KBM-7 (cell line): ENCODE data around the gene LRWD1.

Experiments
- DNase-seq: peaks from one replicate; pipeline ENCODE4 v3.0.0-alpha.2; 2015
- in situ Hi-C: fragments of 300-500 bp; cut with MboI; formaldehyde crosslinking; loops from 2 replicates; pipeline ENCODE4 v1.14.3; 2020; ENCODE audit warnings: low sequenced_read_pairs, low pct_unique_long_range_greater_than_20kb, mixed read lengths

Gene LRWD1

DNA sequence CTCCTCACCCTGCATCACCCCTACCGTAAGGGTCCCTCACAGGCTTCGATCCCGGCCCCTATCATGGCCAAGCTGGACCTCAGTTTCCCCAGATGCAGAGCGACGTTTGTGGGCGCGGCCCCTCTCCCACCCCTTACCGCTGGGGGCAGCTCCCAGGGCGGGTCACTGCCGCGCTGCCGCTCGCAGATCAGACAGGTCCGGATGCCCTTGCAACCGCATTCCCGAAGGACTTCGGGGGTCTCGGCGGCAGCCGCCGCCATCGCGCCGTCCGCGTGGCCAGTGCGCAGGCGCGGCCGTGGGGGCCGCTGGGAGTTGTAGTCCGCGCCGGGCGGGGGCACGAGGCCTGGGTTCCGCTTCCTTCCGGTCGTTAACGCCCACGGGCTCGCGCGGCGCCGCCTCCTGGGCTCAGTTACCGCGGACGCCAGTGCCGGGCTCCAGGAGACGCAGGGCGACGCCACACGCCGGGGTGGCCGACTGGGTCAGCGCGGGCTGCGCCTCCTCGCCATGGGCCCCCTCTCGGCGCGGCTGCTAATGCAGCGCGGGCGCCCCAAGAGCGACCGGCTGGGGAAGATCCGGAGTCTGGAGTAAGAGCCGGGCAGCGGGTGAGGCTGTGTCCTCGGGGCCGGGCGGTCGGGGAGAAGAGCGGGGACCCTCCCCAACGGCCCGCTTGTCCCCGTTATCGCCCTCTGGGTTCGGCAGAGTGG is at the start of gene LRWD1, which contains the start of gene ALKBH4:
TSS of gene LRWD1 (plus strand) at position 408 of the 704 bp plus-strand sequence. CDS start at position 505, 97 bp downstream.
TSS of gene ALKBH4 (minus strand) at position 287 of the 704 bp plus-strand sequence. CDS start at position 260, 27 bp downstream.
- DNase-seq: peak; percentile 92
- in situ Hi-C loops: loop anchor here (25.0 kb wide), 1 partner anchor 902 kb away; no protein-coding TSS in a partner anchor

DNA sequence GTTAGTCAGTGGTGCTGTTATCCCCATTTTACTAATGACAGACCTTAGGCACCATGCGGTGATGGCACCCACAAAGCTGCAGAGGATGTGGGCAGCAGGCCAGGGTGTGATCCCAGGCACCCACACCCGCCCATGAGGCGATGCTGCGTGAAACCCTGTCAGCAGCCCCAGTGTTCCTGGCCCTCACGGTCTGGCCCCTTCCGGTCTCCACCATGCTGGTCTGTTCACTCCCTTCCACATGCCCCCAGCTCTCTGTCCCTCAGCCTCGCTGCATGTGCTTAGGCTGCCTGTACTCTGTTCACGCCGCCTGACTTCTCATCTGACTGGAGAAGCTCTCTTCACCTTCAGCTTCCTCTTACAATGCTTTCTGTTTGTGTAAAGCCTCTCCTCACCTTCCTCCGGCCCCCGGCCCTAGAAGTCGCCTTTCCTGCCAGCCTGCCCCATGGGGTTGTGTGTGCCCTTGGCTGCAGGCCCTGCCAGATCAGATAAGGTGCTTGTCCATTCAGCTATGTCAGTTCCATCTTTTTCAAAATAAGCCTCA is 49.0 kb upstream of the LRWD1 start:
- in situ Hi-C loops: no loop called here
- DNase-seq: peak; percentile 29

DNA sequence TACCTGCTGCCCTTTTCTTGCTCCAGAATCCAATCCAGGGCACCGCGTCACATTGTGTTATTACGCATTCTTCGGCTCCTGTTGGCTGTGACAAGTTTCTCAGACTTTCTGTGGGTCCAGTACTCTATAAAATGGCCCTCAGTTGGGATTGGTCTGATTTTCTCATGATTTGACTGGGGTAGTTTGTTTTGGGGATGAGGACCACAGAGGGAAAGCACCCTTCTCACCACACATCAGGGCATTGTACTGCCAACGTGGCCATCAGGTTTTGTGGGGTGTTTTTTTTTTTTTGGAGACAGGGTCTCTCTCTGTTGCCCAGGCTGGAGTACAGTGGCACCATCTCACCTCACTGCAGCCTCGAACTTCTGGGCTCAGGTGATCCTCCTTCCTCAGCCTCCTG is 48.4 kb upstream of the LRWD1 start:
- no peak for DNase-seq
- in situ Hi-C loops: no loop called here

DNA sequence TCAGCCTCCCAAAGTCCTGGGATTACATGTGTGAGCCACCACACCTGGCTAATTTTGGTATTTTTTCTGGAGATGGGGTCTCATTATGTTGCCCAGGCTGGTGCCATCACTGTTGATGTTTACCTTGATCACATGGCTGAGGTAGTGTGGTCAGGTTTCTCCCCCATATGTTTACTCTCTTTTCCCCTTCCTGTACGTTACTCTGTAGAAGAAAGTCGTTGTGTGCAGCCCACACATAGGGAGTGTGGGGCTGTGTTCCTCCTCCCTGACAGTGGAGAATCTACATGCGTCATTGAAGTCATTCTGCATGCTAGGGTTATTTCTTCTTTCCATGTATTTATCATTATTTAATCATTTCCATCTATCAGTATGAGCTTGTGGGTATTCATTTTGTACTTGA is 47.7 kb upstream of the LRWD1 start:
- in situ Hi-C loops: no loop called here
- DNase-seq: no peak

DNA sequence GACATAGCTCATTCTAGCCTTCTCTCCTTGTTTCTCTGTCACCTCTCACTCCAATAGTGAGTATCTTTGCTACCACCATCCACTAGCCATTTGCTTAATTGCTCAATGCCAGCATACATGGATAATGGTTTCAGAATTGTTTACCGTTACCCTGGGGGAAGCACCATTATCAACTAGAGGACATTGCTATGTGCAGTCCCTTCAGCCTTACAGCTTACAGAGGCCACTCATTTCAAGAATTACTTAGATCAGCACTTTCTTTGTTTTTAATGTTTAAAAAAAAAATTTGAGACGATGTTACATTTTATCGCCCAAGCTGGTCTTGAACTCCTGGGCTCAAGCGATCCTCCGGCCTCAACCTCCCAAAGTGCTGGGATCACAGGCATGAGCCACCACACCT is 46.2 kb upstream of the LRWD1 start:
- DNase-seq: no peak
- in situ Hi-C loops: no loop called here

DNA sequence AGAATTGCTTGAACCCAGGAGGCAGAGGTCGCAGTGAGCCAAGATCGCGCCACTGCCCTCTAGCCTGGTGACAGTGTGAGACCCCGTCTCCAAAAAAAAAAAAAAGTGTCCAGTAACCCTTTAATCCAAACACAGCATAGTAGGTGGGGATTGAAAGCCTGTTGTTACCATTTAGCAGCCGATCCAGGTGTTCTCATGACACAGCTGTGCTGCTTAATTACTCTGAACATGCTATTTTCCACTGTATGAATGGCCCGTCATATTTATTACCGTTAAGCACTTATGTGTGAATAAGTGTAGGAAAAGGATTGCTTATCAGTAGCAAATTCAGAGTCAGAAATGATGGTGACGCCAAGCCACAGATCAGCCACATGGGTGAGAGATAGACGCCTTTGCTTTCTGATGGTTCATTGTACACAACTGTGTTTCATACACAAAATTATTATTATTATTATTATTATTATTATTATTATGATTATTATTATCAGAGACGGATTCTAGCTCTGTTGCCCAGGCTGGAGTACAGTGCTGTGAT is 43.0 kb upstream of the LRWD1 start:
- in situ Hi-C loops: no loop called here
- no peak for DNase-seq

DNA sequence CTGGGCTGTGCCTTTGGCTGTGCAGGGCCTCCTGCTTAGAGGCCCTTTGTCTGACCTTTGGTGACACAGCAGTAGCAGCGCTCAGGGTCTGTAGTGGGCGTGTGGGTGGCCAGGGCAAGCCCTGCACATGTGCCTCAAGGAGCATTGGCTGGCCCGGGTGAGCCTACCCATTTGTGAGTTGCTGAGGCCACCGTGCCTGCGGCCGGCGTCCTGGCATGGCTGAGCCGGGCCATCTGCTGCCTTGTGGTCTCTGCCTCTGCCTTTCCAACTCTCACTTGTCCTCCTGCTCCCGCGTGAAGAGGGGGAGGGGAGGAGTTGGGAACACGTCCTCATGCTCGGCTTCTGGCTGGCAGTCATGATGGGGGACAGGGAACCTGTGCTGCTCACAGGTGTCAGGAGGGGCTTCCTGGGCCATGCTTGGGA is 40.6 kb upstream of the LRWD1 start:
- in situ Hi-C loops: no loop called here
- DNase-seq: no peak

DNA sequence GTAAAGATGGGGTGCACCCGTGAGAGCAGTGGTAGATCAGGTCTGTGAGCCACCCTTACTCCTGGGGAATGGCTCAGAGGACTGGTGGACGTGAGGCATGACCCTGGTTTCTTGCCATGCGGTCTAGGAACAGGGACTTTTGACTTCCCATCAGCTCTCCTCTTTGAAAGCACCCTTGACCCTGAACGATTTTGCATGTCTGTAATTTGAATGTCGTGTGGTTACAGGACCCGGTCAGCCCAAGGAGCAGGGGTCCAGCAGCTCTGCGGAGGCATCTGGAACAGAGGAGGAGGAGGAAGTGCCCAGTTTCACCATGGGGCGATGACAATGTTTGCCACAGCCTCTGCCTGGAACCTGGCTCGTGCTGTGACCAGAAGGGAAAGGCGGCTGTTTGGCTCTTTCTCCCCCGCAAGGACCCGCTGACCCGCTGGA is 40.0 kb upstream of the LRWD1 start:
- DNase-seq: no peak
- in situ Hi-C loops: no loop called here

DNA sequence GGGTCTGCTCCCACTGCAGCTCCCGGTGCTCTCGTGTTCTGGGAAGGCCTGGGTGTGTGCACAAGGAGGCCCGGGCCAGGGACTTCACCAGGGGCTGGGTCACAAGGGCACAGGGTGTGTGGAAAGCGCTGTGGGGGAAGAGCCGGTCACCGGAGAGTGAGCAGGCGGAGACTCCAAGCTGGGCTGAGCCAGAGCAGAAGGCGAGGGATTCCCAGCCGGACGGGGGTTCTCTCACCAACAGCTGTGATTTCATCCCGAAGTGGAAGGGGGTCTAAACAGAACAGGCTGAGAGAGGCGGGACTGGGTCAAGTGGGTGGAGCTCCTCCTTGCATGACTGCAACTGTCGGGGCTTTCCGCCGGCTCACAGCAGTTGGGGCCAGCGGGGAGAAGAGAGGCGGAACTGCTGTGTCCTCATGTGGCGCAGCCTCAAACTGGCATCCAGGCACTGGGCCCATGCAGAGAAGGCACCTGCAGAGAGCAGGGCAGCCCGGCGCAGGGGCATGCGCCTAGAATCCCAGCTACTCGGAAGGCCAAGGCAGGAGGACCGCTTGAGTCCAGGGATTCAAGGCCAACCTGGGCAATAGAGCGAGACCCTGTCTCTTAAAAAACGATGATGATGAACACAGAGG is 39.0 kb upstream of the LRWD1 start:
- peak; percentile 45 for DNase-seq

DNA sequence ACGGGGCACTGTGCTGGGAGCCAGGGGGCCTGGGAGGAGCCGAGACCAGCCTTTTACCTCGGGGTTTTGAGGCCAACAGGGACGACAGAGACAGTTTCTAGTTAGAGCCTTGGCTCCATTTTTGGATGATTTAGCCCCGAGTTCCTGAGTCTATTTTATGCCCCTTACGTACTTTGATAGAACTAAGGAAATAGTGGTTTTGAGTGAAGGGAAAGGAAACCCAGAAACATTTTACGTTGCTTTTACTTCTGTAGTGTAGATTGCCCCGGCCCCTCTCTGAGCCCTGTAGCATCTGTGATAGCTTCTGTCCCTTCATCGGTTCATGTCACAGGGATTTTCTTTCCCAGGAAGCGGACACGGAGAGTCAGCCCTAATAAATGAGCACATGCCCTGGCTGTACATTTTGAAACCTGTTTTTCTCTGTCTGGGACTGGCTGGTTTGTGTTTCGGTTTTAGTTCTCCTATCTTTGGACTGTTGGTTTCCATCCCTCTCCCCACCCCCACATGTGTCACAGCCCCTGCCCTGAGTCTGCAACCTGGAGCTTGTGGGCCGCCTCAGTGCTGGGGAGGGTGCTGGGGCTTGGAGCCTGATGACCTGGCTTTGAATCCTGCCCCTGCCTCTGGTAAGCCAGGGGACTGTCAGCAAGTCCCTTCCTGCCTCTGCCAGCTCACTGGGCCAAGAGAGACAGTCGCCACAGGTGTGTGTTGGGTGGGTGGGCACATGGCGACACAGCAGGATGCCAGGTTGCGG is 38.3 kb upstream of the LRWD1 start:
- in situ Hi-C loops: no loop called here
- DNase-seq: peak; percentile 28

More for the DNA sequence above, 39.0 kb upstream of the LRWD1 start:
- in situ Hi-C loops: no loop called here

DNA sequence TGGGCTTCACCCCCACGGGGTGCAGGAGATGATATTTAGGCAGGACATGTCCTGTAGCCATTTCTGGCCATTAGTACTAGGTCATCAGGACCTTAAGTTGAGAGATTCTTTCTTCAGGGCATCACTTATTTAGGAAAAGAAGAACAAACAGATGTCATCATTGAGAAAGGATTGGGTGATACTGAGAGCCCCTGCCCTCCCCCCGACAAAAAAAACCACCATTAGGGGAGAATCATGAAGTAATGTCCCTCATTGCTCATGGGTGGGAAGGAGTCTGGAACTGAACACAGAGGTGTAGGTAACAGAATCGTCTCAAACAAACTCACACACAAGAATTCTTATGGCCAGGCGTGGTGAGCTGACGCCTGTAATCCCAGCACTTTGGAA is 37.8 kb upstream of the LRWD1 start:
- no peak for DNase-seq

DNA sequence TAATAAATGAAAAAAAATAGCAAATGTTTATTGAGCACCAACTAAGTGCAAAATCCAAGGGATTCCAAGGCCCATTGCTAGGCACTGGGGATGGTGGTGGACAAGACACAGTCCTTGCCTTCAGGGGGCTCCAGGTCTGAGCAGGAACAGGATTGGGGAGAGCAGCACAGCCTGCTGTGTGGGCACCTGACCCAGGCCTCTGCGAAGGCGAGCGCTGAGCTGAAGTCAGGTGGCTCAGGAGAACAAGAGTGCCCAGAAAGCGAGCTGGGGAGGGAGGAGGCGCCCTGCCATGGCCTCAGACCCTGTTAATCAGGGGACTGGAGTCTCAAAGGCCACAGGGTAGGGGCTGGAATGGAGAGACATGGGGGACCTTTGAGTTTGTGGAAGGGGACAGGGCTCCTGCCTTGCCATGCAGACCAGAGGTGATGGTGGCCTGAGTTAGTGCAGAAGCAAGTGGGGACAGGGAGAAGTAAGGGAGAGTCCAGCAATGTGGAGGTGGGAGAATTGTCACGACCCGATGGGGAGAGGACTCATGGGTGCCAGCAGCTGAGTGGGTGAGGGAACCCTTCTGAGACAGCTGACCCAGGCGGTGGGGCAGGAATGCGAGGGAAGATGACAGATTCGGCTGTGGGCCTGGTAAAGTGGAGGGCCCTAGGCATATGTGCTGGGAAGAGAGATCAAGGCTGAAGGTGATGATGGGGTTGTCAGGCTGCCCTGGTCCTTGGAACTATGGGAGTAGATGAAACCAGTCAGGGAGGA is 35.5 kb upstream of the LRWD1 start:
- DNase-seq: no peak
- in situ Hi-C loops: no loop called here

More for the DNA sequence above, 37.8 kb upstream of the LRWD1 start:
- in situ Hi-C loops: no loop called here

DNA sequence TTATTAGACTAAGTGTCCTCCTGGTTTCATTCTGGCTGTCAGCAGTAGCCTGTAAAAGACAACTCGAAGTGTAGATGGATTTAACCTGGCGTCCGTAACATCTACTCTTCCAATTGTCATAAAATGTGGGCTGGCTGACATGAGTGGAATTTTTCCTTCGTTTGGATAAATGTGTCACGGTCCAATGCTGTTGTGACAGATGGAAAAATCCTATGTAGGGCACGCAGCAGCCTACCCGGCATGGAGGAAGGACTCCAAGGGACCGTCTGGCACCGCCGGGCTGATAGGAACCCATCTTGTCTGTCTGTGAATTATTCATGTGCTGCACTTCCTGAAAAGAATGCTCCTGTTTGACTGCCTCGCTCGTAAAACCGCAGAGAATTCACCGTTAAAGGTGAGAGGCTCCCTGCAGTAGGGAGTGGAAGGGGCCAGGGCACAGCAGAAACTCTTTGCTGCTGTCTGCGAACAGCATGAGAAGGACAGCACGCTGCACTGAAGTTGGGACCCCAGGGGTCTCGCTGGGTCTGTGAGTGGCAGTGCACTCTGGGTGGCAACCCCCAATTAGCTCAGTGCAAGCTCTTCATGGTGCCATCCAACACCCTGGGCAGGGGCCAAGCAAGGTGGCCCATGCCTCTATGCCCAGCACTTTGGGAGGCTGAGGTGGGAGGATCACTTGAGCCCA is 33.0 kb upstream of the LRWD1 start:
- in situ Hi-C loops: no loop called here

DNA sequence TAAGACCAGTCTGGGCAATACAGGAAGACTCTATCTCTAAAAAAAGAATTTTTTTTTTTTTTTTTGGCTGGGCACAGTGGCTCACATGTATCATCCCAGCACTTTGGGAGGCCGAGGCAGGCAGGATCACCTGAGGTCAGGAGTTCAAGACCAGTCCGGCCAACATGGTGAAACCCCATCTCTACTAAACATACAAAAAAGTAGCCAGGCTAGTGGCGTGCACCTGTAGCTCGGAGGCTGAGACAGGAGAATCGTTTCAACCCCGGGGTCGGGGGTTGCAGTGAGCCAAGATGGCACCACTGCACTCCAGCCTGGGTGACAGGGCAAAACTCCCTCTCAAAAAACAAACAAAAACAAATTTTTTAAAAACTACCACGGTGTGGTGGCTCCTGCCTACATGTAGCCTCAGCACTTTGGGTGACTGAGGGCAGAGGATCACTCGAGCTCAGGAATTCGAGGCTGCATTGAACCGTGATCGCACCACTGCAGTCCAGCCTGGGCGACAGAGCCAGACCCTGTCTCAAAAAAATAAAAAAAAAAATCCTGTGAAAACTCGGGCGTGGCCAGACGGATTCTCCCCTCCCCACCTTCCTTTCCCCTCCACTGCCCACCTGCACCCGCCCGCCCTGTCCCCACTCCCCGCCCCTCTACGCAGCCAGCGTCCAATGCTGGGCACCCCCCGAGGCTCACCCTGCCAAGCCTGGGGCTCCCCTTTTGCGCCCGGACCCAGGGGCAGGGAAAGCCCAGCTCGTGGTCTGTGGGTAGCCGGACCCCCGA is 32.2 kb upstream of the LRWD1 start:
- in situ Hi-C loops: no loop called here
- DNase-seq: no peak

More for the DNA sequence above, 33.0 kb upstream of the LRWD1 start:
- DNase-seq: peak; percentile 72

DNA sequence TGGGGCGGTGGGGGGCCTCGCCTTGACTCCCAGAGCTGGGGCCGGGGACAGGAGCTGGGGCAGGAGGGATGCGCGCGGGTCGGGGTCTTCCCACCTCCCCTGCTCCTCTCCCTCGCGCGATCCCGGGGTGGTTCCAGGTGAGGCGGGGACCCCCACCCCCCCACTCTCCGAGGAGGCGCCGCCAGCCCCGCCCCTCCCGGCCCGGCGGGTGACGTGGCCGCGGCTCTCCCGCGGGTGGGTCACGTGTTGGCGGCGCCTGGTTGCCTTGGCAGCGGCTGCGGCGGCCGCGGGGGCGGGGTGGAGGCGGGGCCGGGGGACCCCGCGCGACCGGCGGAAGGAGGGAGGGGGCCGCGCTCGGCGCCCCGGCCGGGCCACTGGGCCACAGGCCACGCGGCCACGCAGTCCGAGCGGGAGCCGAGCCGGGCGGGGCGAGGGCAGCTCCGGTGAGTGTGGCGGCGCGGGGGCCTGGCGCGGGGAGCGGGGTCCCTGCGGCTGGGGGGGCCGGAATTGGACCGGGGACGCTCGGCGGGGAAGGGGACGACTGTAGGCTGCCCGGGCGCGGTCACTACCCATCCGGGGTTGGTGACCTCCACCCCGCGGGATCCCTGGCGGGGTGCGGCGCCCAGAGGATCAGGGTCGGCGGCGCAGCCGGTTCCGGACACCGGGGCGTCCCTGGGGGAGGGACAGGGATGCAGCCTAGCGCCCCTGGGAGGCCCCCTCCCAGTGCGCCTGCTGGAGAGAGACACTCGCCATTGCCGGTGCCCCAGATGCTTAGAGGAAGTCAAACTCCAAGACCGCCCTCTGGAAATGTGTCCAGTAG is 31.4 kb upstream of the LRWD1 start, which contains the start of gene ORAI2:
TSS of gene ORAI2 (plus strand) at position 357 of the 820 bp plus-strand sequence. CDS start 5,382 bp downstream, outside the sequence.
- in situ Hi-C loops: no loop called here
- DNase-seq: peak; percentile 51

DNA sequence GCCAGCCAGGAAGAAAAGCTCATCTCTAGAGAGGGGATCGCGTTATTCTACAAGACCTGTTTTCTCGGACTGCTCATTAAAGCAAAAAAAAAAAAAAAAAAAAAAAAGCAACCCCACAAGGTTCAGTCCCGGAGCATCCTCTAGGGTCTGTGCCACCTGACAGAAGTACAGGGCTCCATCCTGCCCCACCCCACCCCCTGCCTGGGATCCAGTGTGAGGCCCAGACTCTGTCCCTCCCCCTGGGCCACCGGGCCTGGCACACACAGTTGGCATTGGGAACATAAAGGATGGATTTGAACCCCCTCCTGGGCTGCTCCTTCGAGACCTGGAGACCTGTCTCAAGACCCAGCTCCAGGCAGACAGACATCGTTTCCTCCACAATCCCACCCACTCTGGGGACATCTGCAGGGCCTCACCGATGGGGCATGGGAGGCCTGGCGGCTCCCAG is 30.7 kb upstream of the LRWD1 start:
- no peak for DNase-seq
- in situ Hi-C loops: no loop called here
